ENCODE data around the gene NACC2.

The NACC2 gene

DNA sequence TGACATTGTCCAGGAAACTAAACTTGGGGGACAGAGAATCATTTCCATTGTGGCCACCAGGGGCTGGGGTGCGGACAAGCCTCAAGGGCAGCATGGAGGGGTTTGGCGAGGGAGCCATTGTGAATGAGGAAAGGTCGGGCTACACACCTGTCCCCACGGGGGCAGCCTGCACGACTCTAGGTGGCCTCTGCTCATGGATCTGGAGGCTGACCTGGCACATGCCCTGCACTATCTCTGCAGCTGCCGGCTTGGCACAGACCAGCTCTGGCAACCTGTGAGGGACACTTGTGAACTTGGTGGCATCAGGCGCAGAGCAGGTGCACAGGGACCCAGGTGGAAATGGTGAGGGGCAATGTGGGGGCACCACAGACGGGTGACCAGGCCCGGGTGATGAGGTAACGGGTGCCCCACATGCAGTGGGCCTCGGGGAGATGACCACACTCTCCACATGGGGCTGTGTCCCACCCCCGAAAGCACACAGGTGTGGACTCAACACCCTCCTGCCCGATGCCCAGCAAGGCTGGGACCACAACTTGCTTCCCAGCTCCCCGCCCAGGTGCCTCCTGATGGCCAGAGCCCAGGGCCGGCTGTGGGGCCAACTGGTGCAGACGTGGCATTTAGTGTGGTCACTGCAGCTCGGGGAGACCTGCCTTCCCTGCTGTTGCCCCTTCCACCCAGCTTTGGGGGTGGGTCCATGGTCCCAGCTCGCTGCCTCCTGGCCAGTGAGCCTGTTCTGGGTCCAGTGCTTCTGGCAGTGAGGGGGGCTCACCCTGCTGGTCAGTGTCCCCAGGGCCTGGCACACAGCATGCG lies 73.0 kb downstream of the NACC2 start:
- Histone ChIP-seq H3K36me3 (ENCODE audit: control insufficient read depth, insufficient read depth, low read length) (no peaks in the 10 kb centered on the region), H3K4me3 (replicated peaks; ENCODE audit: low read depth, low read length) (no peak overlapping the region), H3K27me3 (replicated peaks; ENCODE audit: control insufficient read depth, insufficient read depth, low read length) (no peaks in the 10 kb centered on the region; the same call in 1 of the 2 replicates)
- TF ChIP-seq, protein P1, sequence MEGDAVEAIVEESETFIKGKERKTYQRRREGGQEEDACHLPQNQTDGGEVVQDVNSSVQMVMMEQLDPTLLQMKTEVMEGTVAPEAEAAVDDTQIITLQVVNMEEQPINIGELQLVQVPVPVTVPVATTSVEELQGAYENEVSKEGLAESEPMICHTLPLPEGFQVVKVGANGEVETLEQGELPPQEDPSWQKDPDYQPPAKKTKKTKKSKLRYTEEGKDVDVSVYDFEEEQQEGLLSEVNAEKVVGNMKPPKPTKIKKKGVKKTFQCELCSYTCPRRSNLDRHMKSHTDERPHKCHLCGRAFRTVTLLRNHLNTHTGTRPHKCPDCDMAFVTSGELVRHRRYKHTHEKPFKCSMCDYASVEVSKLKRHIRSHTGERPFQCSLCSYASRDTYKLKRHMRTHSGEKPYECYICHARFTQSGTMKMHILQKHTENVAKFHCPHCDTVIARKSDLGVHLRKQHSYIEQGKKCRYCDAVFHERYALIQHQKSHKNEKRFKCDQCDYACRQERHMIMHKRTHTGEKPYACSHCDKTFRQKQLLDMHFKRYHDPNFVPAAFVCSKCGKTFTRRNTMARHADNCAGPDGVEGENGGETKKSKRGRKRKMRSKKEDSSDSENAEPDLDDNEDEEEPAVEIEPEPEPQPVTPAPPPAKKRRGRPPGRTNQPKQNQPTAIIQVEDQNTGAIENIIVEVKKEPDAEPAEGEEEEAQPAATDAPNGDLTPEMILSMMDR (IDR thresholded peaks at IDR 0.05; ENCODE audit: insufficient read depth, low read length, poor library complexity, severe bottlenecking) = no peak
- no peak for DNase-seq (ENCODE audit: extremely low read depth, insufficient read length)

DNA sequence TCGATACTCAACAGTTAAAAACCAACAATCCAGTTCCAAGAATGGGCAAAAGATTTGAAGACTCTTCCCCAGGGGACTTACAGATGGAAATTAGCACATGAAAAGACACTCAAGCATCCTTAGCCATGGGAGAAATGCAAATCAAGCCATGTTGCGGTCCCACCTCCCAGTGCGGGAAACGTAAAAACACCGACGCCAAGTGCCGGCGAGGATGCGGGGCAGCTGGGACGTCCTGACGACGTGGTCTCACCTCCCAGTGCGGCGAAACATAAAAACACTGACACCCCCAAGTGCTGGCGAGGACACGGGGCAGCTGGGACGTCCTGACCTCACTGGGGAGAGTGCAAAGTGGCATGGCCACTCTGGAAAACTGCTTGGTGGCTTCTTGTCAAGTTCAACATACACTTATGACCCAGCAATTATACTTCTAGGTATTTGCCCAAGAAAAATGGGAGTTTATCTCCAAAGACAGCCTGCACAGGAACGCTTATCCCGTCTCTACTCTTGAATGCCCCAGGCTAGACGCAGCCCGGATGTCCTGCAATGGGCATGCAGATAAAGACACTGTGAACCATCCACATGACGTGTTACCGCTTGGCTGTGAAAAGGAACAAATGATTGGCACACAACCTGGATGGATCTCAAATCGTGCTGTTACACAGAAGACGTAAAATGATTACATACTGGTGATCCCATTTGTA lies 73.8 kb downstream of the NACC2 start:
- H3K36me3 ChIP-seq (ENCODE audit: control insufficient read depth, insufficient read depth, low read length) = no peaks in the 10 kb centered on the region
- no peaks in the 10 kb centered on the region; the same call in 1 of the 2 replicates for H3K27me3 ChIP-seq (replicated peaks; ENCODE audit: control insufficient read depth, insufficient read depth, low read length)
- DNase-seq (ENCODE audit: extremely low read depth, insufficient read length) = no peak
- TF ChIP-seq, protein P1 (IDR thresholded peaks at IDR 0.05; ENCODE audit: insufficient read depth, low read length, poor library complexity, severe bottlenecking) = no peak
- H3K4me3 ChIP-seq (replicated peaks; ENCODE audit: low read depth, low read length) = no peak overlapping the region

DNA sequence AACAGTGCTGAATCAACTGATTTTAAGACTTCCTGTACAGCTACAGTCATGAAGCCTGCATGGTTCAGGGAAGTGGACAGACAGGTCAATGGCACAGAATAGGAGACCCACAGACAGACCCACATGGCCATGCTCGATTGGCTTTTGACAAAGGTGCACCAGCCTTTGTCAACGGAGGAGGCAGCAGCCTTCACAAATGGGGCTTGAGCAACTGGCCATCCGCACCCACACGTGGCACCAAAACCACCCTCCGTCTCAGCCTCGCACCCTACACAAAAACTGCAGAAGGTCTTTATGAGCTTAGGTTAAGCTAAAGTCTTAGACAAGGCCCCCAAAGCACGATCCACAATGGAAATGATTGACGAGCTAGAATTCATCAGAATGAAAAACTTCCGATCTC lies 74.4 kb downstream of the NACC2 start:
- DNase-seq (ENCODE audit: extremely low read depth, insufficient read length) = no peak
- Histone ChIP-seq H3K36me3 (ENCODE audit: control insufficient read depth, insufficient read depth, low read length) (no peaks in the 10 kb centered on the region), H3K27me3 (replicated peaks; ENCODE audit: control insufficient read depth, insufficient read depth, low read length) (no peaks in the 10 kb centered on the region; the same call in 1 of the 2 replicates), H3K4me3 (replicated peaks; ENCODE audit: low read depth, low read length) (no peak overlapping the region)
- TF ChIP-seq, protein P1 (IDR thresholded peaks at IDR 0.05; ENCODE audit: insufficient read depth, low read length, poor library complexity, severe bottlenecking) = no peak

DNA sequence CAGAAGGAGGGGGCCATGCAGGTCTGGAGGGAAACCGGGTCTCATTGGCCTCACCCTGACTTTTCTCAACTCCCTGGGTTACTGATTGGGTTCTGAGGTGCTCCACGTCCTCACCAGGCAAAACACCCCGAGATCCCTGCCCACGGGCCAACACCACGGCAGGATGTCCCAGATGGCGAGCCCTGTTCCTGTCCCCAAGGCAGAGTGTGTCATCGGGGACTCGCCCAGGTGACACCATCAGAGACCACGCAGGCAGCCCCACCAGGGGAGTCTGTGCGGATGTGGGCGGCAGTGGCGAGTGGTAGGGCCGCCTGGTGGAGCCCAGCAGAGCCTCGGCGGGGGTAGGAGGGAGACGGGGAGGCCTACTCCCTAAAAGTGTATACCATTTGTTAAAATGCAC lies 74.9 kb downstream of the NACC2 start:
- no peaks in the 10 kb centered on the region for H3K36me3 ChIP-seq (ENCODE audit: control insufficient read depth, insufficient read depth, low read length)
- H3K4me3 ChIP-seq (replicated peaks; ENCODE audit: low read depth, low read length) = no peak overlapping the region
- no peak for DNase-seq (ENCODE audit: extremely low read depth, insufficient read length)
- H3K27me3 ChIP-seq (replicated peaks; ENCODE audit: control insufficient read depth, insufficient read depth, low read length) = no peaks in the 10 kb centered on the region; the same call in 1 of the 2 replicates
- TF ChIP-seq, protein P1 (IDR thresholded peaks at IDR 0.05; ENCODE audit: insufficient read depth, low read length, poor library complexity, severe bottlenecking) = no peak

DNA sequence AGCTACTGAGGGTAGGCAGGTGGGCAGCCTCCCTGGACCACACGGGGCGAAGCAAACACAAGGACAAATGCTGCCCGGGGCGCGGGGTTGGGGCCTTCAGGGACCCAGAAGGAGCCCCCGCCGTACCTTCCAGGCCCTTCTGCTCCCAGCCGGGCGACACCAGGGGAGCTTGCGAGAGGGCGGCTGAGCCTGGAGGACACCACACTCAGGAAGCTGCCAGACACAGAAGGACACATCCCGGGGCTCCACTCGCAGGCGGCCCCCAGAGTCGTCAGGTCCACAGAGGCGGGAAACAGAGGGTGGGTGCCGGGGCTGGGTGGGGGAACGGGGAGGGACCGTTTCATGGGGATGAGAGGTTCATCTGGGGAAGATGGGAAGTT lies 75.4 kb downstream of the NACC2 start:
- no peak for DNase-seq (ENCODE audit: extremely low read depth, insufficient read length)
- H3K4me3 ChIP-seq (replicated peaks; ENCODE audit: low read depth, low read length) = no peak overlapping the region
- no peaks in the 10 kb centered on the region for H3K36me3 ChIP-seq (ENCODE audit: control insufficient read depth, insufficient read depth, low read length)
- H3K27me3 ChIP-seq (replicated peaks; ENCODE audit: control insufficient read depth, insufficient read depth, low read length) = no peaks in the 10 kb centered on the region; the same call in 1 of the 2 replicates
- TF ChIP-seq, protein P1 (IDR thresholded peaks at IDR 0.05; ENCODE audit: insufficient read depth, low read length, poor library complexity, severe bottlenecking) = no peak

Measured in GM06990 (cell line).